HepG2 (cell line): Measurements from ENCODE around the gene MECR. TPM values are rescaled to one million over a fixed set of nuclear protein-coding genes. Genes with fewer than 3 reads are reported as not detected.

Experiments
- ATAD3A ChIP-seq: sonication (generic); formaldehyde crosslinking; IDR thresholded peaks from 2 replicates; pipeline ENCODE4 v1.4.0; 2020; ENCODE audit warnings: missing genetic modification reagents
- GPN1 ChIP-seq: sonication (generic); formaldehyde crosslinking; IDR thresholded peaks from 2 replicates; pipeline ENCODE4 v1.5.1; 2020; ENCODE audit warnings: missing genetic modification reagents, borderline replicate concordance
- MAZ ChIP-seq, 2 experiments: sonication (generic) in 1 of 2; formaldehyde crosslinking in 1 of 2; IDR thresholded peaks; 2 replicates each; pipeline versions ENCODE4 v1.5.0 to v1.6.1; 2012 to 2020; ENCODE audit warnings: low read depth in 2 of 2, mild to moderate bottlenecking in 2 of 2, borderline replicate concordance in 1 of 2, improper control_type of control experiment in 1 of 2, low read length in 1 of 2, missing genetic modification reagents in 1 of 2, moderate library complexity in 1 of 2
- MYC ChIP-seq: sonication (generic); formaldehyde crosslinking; IDR thresholded peaks from 2 replicates; pipeline ENCODE4 v1.9.0; 2021; ENCODE audit warnings: missing genetic modification reagents, borderline replicate concordance
- NR2F6 ChIP-seq, 2 experiments: IDR thresholded peaks; 2 replicates each; pipeline ENCODE4 v1.6.1; 2016; ENCODE audit warnings: antibody characterized with exemption in 1 of 2, mild to moderate bottlenecking in 1 of 2
- POLR2AphosphoS5 ChIP-seq: IDR thresholded peaks from 2 replicates; pipeline ENCODE4 v1.6.1; 2012; ENCODE audit warnings: low read depth, low read length
- SAFB2 ChIP-seq: sonication (generic); formaldehyde crosslinking; IDR thresholded peaks from 2 replicates; pipeline ENCODE4 v1.5.1; 2020; ENCODE audit warnings: missing genetic modification reagents, low read depth, mild to moderate bottlenecking, borderline replicate concordance
- SAP130 ChIP-seq: IDR thresholded peaks from 2 replicates; pipeline ENCODE4 v1.6.1; 2016; ENCODE audit warnings: low read depth
- TAF1 ChIP-seq: sonication (generic); formaldehyde crosslinking; IDR thresholded peaks from 2 replicates; pipeline ENCODE4 v1.4.0; 2020; ENCODE audit warnings: missing genetic modification reagents
- TERF1 ChIP-seq: sonication (generic); formaldehyde crosslinking; IDR thresholded peaks from 2 replicates; pipeline ENCODE4 v1.8.0; 2022; ENCODE audit warnings: mild to moderate bottlenecking, missing genetic modification reagents, moderate library complexity
- UBTF ChIP-seq: sonication (generic); formaldehyde crosslinking; IDR thresholded peaks from 2 replicates; pipeline ENCODE4 v1.4.0; 2020; ENCODE audit warnings: mild to moderate bottlenecking, missing genetic modification reagents
- ZBTB38 ChIP-seq: sonication (generic); formaldehyde crosslinking; IDR thresholded peaks from 2 replicates; pipeline ENCODE4 v1.5.1; 2020; ENCODE audit warnings: mild to moderate bottlenecking, missing genetic modification reagents
- ZFP91 ChIP-seq: sonication (generic); formaldehyde crosslinking; IDR thresholded peaks from 2 replicates; pipeline ENCODE4 v1.9.0; 2022; ENCODE audit warnings: missing genetic modification reagents, mild to moderate bottlenecking, borderline replicate concordance
- ZNF3 ChIP-seq: IDR thresholded peaks from 2 replicates; pipeline ENCODE4 v1.7.0; 2017; ENCODE audit warnings: inconsistent platforms
- ZNF335 ChIP-seq: sonication (generic); formaldehyde crosslinking; IDR thresholded peaks from 2 replicates; pipeline ENCODE4 v1.4.0; 2020; ENCODE audit warnings: missing genetic modification reagents
- ZNF512B ChIP-seq: sonication (generic); formaldehyde crosslinking; IDR thresholded peaks from 2 replicates; pipeline ENCODE4 v1.5.1; 2020; ENCODE audit warnings: missing genetic modification reagents, mild to moderate bottlenecking, borderline replicate concordance
- ZNF616 ChIP-seq: sonication (generic); formaldehyde crosslinking; IDR thresholded peaks from 2 replicates; pipeline ENCODE4 v1.5.0; 2020; ENCODE audit warnings: low read depth, mild to moderate bottlenecking, missing genetic modification reagents
- polyA plus RNA-seq, 8 experiments: library from polyadenylated mRNA; depleted of rRNA in 3 of 8; stranded (reverse) in 7 of 8; unstranded in 1 of 8; fragments of >200 nt; fragmentation: Illumina TruSeq in 4 of 8; extraction: Trizol in 4 of 8; gene quantifications; 2 replicates each; pipeline versions ENCODE4 v1.2.1 to v1.2.3, GENCODE V29; 2011 to 2016; ENCODE audit warnings: low read depth in 4 of 8, missing spikeins in 1 of 8, mixed read lengths in 1 of 8; ENCODE audit not compliant: insufficient read depth in 1 of 8
- total RNA-seq, 5 experiments: library from RNA; depleted of rRNA; stranded (reverse); fragments of >200 nt; fragmentation: Illumina TruSeq; extraction: Trizol; gene quantifications; 2 replicates each; pipeline ENCODE4 v1.2.3, GENCODE V29; 2016; ENCODE audit warnings: low read depth in 1 of 5

Gene MECR
- total and polyA plus RNA-seq, 2 of the 13 experiments (the other 11 are each of a cell fraction or from before 2014, with no cell fraction given): 18.8 to 24.9 TPM

GRCh38 chr1:29237129-29237821 lies 6.5 kb upstream of the MECR start (continued):
- TF ChIP-seq MYC (CRISPR knock-in tag): peak; percentile 61; the same call in 1 of the 2 replicates
- TF ChIP-seq ATAD3A: no peak
- TF ChIP-seq ZNF335: no peak
- TF ChIP-seq SAFB2 (CRISPR knock-in tag): no peak
- 0 out of 2 replicates have a peak, but pooled peaks have one; percentile 23 for TF ChIP-seq ZNF616 (CRISPR knock-in tag)
- TF ChIP-seq NR2F6 (IDR thresholded peaks at IDR 0.05): no peak
- no peak for TF ChIP-seq NR2F6 (CRISPR knock-in tag; IDR thresholded peaks at IDR 0.05)
- TF ChIP-seq ZNF512B: peak; percentile 53; the same call in 1 of the 2 replicates
- no peak for TF ChIP-seq ZNF3
- no peak for TF ChIP-seq MAZ (IDR thresholded peaks at IDR 0.05; ENCODE audit: borderline replicate concordance, low read depth, low read length)
- TF ChIP-seq MAZ (CRISPR knock-in tag; IDR thresholded peaks at IDR 0.05; ENCODE audit: low read depth): 0 out of 2 replicates have a peak, but pooled peaks have one; percentile 15
- TF ChIP-seq GPN1 (CRISPR knock-in tag): no peak
- TF ChIP-seq UBTF (CRISPR knock-in tag): peak; percentile 40; the same call in 1 of the 2 replicates
- 0 out of 2 replicates have a peak, but pooled peaks have one; percentile 46 for TF ChIP-seq ZBTB38
- 0 out of 2 replicates have a peak, but pooled peaks have one; percentile 55 for TF ChIP-seq TERF1 (CRISPR knock-in tag)
- peak; percentile 21; the same call in 1 of the 2 replicates for TF ChIP-seq SAP130 (CRISPR knock-in tag)
- 0 out of 2 replicates have a peak, but pooled peaks have one; percentile 27 for TF ChIP-seq ZFP91 (CRISPR knock-in tag)
- TF ChIP-seq POLR2AphosphoS5: no peak
- peak; percentile 44 for TF ChIP-seq TAF1 (CRISPR knock-in tag)
